Astrocyte of the spinal cord (primary cell): ENCODE measurements around the gene RGS11.

Experiments used
- DNase-seq: peaks from one replicate; pipeline ENCODE4 v3.0.0; 2011; ENCODE audit warnings: low read depth, low spot score
- H3K4me3 ChIP-seq: 2 replicates; pipeline ENCODE4 v1.5.1; 2011; ENCODE audit warnings: low read depth, mild to moderate bottlenecking, low read length, moderate library complexity
- in situ Hi-C: cut with HindIII; loops from 2 replicates; pipeline ENCODE4 v1.10.0; 2017; ENCODE audit warnings: low sequenced_read_pairs
- TF ChIP-seq, protein P1 (sequence below): IDR thresholded peaks from 2 replicates; pipeline ENCODE4 v1.5.1; 2012; ENCODE audit warnings: low read depth, mild to moderate bottlenecking, low read length, inconsistent platforms

The RGS11 gene

GRCh38 chr16:290681-291405 is 15.1 kb upstream of the RGS11 start:
- H3K4me3 ChIP-seq = no peak overlapping the region
- TF ChIP-seq, protein P1, sequence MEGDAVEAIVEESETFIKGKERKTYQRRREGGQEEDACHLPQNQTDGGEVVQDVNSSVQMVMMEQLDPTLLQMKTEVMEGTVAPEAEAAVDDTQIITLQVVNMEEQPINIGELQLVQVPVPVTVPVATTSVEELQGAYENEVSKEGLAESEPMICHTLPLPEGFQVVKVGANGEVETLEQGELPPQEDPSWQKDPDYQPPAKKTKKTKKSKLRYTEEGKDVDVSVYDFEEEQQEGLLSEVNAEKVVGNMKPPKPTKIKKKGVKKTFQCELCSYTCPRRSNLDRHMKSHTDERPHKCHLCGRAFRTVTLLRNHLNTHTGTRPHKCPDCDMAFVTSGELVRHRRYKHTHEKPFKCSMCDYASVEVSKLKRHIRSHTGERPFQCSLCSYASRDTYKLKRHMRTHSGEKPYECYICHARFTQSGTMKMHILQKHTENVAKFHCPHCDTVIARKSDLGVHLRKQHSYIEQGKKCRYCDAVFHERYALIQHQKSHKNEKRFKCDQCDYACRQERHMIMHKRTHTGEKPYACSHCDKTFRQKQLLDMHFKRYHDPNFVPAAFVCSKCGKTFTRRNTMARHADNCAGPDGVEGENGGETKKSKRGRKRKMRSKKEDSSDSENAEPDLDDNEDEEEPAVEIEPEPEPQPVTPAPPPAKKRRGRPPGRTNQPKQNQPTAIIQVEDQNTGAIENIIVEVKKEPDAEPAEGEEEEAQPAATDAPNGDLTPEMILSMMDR = no peak
- in situ Hi-C loops = no loop called here
- DNase-seq = no peak

DNA sequence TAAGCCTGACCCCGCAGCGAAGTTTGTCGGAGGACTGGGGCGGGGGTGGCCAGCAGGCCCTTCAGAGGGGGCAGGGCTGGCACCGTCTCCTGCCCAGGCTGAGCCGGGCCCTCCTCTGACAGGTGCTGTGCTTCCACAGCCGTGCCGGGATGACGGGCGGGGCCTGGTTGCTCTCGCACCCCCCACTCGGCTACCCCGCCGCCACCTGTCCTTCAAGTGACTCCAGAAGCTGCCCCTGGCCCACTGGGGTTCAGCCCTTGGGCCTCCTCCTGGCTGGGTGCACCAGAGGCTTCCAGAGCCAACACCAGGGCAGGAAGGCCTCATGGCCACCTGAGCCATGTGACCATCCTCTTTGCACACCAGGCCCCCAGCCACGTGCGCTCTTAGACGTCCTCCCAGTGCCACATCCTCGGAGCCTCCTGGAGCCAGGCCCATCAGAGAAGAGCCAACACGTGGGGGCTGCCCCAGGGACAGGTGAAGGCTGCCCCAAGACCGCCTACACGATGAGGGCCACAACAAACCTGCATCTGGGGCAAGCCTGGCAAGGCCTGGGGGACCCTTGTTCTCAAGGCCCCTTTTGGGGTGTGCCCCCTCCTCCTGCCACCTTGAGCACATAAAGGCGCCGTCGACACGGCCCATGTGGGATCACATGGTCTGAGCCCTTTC is 14.4 kb upstream of the RGS11 start:
- no peak for DNase-seq
- in situ Hi-C loops = no loop called here
- no peak overlapping the region for H3K4me3 ChIP-seq
- TF ChIP-seq, protein P1 = no peak

DNA sequence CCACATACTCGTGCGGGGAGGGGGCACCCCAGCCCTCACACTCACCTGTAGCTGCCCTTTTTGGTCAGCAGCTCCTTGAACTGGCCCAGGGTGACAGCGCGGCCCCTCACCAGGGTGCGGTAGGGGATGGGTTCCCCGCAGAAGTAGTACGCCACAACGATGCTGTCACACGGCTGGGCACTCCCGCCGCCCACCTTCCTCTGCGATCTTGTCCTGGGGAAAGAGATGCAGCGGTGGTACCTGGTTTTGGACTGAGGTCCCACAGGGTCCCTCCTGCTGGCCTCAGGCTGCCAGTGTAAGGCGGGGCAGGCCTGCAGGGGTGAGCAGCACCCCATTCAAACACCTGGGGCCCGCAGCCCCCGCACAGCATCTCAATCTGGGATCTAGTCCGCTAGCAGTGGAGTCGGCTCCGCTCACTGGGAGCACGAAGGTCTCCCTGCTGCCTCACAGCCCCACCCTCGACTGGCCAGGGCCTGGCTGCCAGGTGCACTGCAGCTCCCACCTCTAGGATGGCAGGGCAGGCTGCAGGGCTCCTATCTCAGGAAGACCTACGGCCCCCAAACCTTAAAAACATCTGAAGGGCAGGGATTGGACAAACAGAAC is 13.8 kb upstream of the RGS11 start:
- TF ChIP-seq, protein P1 = no peak
- in situ Hi-C loops = no loop called here
- no peak overlapping the region for H3K4me3 ChIP-seq
- no peak for DNase-seq

- in situ Hi-C loops = no loop called here
- H3K4me3 ChIP-seq = no peak overlapping the region
- DNase-seq = no peak
- TF ChIP-seq, protein P1 = no peak
Measured at GRCh38 chr16:287981-288920, 12.5 kb upstream of the RGS11 start.

GRCh38 chr16:287298-287811 is 11.6 kb upstream of the RGS11 start:
- in situ Hi-C loops = no loop called here
- DNase-seq = no peak
- no peak overlapping the region for H3K4me3 ChIP-seq
- TF ChIP-seq, protein P1 = no peak
